Ishikawa (cell line): ENCODE measurements around the gene FAM180A.

ENCODE experiments used
- CEBPB ChIP-seq: IDR thresholded peaks from 2 replicates; pipeline ENCODE4 v1.6.1; 2012
- CREB1 ChIP-seq: IDR thresholded peaks from 2 replicates; pipeline ENCODE4 v1.6.1; 2012; ENCODE audit warnings: low read depth
- EGR1 ChIP-seq: IDR thresholded peaks from 2 replicates; pipeline ENCODE4 v1.6.1; 2012
- EP300 ChIP-seq: IDR thresholded peaks from 2 replicates; pipeline ENCODE4 v1.6.1; 2012; ENCODE audit warnings: borderline replicate concordance
- RAD21 ChIP-seq: IDR thresholded peaks from 2 replicates; pipeline ENCODE4 v1.6.1; 2012; ENCODE audit warnings: low read depth
- TAF1 ChIP-seq: IDR thresholded peaks from 2 replicates; pipeline ENCODE4 v1.6.1; 2012; ENCODE audit warnings: low read depth, mild to moderate bottlenecking

GRCh38 chr7:135709508-135709907 lies 39.1 kb downstream of the FAM180A start:
- no peak for TF ChIP-seq EGR1
- TF ChIP-seq EP300, result no peak
- TF ChIP-seq CEBPB, result no peak
- no peak for TF ChIP-seq CREB1
- TF ChIP-seq RAD21, result no peak
- no peak for TF ChIP-seq TAF1
